ENCODE measurements around the gene FSIP2.

GRCh38 chr2:185806783-185807182, 68.2 kb downstream of the FSIP2 start:
- TF ChIP-seq, protein P1, sequence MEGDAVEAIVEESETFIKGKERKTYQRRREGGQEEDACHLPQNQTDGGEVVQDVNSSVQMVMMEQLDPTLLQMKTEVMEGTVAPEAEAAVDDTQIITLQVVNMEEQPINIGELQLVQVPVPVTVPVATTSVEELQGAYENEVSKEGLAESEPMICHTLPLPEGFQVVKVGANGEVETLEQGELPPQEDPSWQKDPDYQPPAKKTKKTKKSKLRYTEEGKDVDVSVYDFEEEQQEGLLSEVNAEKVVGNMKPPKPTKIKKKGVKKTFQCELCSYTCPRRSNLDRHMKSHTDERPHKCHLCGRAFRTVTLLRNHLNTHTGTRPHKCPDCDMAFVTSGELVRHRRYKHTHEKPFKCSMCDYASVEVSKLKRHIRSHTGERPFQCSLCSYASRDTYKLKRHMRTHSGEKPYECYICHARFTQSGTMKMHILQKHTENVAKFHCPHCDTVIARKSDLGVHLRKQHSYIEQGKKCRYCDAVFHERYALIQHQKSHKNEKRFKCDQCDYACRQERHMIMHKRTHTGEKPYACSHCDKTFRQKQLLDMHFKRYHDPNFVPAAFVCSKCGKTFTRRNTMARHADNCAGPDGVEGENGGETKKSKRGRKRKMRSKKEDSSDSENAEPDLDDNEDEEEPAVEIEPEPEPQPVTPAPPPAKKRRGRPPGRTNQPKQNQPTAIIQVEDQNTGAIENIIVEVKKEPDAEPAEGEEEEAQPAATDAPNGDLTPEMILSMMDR (IDR thresholded peaks at IDR 0.05): no peak
- no peak for TF ChIP-seq POLR2A (IDR thresholded peaks at IDR 0.05)
